Ovary (tissue), 3 donors: ENCODE data around the gene PLXNA4.

Experiments
- CTCF ChIP-seq, 3 donors: fragments of 450-650 bp in 2 of 3; fragments of 200-600 bp in 1 of 3; IDR thresholded peaks; one replicate each; pipeline versions ENCODE4 v1.5.1 to v1.8.0; 2016 to 2022; ENCODE audit warnings: antibody characterized with exemption in 3 of 3, mild to moderate bottlenecking in 1 of 3
- EP300 ChIP-seq: sonication (generic); formaldehyde crosslinking; IDR thresholded peaks from one replicate; pipeline ENCODE4 v1.6.1; 2017; ENCODE audit warnings: antibody characterized with exemption
- POLR2A ChIP-seq: fragments of 450-650 bp; IDR thresholded peaks from one replicate; pipeline ENCODE4 v1.6.1; 2017; ENCODE audit warnings: antibody characterized with exemption, mild to moderate bottlenecking, moderate library complexity
- donor health status: DM: no; HTN: no; CAD: no.

GRCh38 chr7:132154248-132154647, 422.0 kb downstream of the PLXNA4 start:
- TF ChIP-seq POLR2A (no peak), CTCF (IDR thresholded peaks at IDR 0.05) (no peak), EP300 (no peak)
